ENCODE measurements around the gene NIPAL1.
"Not testable (repeated sequence)": the region's sequence is repeated elsewhere in the genome, so short reads cannot be mapped to it uniquely, and the experiment has no call there.

NIPAL1 gene

GRCh38 chr4:48016141-48017107 is at the start of gene NIPAL1, which contains the start of gene CNGA1:
NIPAL1 (plus strand) TSS chr4:48016772; CDS start chr4:48016840, 68 bp downstream.
CNGA1 (minus strand) TSS chr4:48016681; CDS start chr4:47952689, 63,992 bp downstream.
- DNase-seq, result peak; percentile 65

GRCh38 chr4:47968847-47969246 is 47.7 kb upstream of the NIPAL1 start:
- no peak for DNase-seq

GRCh38 chr4:47972181-47972580 is 44.4 kb upstream of the NIPAL1 start:
- no peak for DNase-seq

GRCh38 chr4:47972721-47973120 is 43.9 kb upstream of the NIPAL1 start:
- no peak for DNase-seq

- DNase-seq, result no peak
Observed at GRCh38 chr4:47974566-47974965, 42.0 kb upstream of the NIPAL1 start.

DNA sequence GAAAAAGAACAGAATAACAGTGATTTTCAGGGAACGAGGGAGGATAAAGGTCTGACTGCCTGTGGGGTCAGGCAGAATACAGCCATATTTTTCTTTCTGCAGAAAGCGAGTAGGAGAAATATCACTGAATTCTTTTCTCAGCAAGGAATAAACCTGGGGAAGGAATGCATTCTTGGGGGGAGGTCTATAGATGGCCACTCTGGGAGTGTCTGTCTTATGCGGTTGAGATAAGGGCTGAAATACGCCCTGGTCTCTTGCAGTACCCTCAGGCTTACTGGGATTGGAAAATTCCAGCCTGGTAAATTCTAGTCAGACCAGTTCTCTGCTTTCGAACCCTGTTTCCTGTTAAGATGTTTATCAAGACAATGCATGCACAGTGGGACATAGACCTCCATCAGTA is 26.4 kb upstream of the NIPAL1 start:
- no peak for DNase-seq

GRCh38 chr4:47992475-47992874 is 24.1 kb upstream of the NIPAL1 start:
- DNase-seq, result not testable (repeated sequence)

- DNase-seq, result no peak
Observed at GRCh38 chr4:47996021-47996420, 20.6 kb upstream of the NIPAL1 start.

DNA sequence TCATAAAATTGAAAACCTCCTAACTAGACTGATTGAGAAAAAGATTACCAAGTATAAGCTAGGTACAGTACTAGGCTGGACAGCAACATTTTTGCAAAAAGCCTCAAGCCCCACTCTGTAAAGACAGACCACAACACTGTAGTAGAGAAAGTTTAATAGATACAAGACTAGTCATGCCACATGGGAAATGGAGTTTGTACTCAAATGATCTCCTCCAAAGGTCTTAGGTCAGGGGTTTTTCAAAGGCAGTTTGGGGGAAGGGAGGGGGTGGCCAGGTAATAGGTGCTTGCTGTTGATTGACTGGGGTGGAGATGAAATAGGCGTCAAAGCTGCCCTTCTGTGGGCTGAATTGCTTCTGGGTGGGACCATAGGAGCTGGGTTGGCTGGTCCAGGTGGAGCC is 14.3 kb upstream of the NIPAL1 start:
- no peak for DNase-seq

GRCh38 chr4:48003568-48003967 is 13.0 kb upstream of the NIPAL1 start:
- DNase-seq, result peak; percentile 40

DNA sequence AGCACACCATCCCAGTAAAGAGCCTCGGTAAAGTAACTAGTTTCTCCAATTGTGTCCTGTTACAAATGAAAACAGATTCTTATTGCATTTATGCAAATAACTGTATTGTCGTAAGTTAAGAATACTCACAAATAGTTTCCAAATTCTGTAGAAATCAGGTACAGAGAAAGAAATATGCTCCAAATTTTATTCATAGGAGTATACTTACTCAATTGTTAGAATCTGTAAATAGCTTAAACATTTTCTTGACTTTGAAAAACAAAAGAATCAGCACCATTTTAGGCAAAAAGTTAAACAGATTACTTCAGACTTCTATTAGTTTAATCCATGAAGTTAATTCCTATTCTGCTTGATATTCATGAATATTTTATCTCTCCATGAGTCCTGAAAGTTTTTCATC is 10.8 kb upstream of the NIPAL1 start:
- no peak for DNase-seq

GRCh38 chr4:48008021-48008596 is 8.5 kb upstream of the NIPAL1 start:
- no peak for DNase-seq

DNA sequence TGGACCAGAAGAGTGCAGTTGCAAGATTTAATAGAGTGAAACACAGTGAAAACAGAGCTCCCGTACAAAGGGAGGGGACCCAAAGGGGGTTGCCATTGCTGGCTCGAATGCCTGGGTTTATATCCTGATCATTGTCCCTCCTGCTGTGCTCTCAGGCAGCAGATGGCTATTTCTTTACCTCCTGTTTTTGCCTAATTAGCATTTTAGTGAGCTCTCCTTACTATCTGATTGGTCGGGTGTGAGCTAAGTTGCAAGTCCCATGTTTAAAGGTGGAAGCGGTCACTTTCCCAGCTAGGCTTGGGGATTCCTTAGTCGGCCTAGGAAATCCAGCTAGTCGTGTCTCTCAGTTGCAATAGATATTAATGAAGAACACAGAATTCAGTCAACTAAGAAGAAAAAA is 5.7 kb upstream of the NIPAL1 start:
- not testable (repeated sequence) for DNase-seq

GRCh38 chr4:48011722-48012121 is 4.8 kb upstream of the NIPAL1 start:
- no peak for DNase-seq

DNA sequence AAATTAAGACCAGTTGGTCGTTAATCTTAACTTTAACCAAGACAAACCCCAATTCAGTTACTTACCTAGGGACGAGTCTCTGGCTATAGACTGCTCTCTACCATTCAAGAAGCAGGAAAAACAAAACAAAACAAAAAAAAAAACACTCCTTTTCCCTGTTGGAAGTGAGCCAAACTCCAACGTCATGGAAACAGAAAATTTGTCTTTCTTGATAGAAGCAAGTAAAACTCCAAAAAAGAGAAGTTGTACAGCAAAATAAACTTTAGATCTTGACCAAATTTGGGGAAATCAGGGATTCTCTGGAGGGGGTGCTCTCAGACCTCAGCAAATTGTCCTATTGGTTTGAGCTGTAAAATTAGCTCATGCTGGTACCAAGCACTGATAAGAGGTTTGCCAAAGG is 3.7 kb upstream of the NIPAL1 start:
- DNase-seq, result no peak

DNA sequence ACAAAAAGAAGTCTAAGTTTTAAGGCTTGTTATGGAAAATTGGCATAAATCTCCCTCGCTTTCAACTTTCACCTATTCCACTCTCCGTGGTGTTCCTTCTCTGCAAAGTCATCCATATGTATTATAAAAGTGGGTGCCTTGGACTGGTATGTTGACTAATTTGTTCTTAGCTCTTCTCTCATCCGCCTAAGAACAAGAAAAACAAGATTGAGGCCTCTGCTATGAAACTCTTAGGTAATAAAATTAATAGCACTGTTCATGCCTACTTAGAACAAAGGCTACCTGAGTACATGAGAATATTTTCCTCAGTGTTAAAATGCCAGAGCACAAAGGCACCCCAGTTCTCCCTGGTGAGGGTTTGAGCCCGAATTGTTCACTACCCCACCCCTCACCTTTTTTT is 1.4 kb upstream of the NIPAL1 start:
- no peak for DNase-seq

DNA sequence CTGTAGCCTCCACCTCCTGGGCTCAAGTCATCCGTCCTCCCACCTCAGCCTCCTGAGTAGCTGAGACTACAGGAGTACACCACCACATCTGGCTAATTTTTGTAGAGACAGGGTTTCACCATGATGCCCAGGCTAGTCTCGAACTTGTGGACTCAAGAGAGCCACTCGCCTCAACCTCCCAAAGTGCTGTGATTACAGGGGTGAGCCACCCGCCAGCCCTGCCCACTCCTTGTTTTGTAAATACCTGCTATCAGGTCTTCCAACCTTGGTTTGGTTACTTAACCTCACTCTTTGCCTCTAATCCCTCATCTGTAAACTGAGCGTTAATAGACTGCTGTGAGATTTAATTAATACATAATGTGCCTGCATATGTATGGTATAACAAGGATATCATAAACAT is 894 bp upstream of the NIPAL1 start:
- DNase-seq, result no peak

GRCh38 chr4:48017108-48017571 is 568 bp downstream of the NIPAL1 start:
- peak; percentile 10 for DNase-seq

- DNase-seq, result no peak
Observed at GRCh38 chr4:48018112-48018511, 1.5 kb downstream of the NIPAL1 start.

DNA sequence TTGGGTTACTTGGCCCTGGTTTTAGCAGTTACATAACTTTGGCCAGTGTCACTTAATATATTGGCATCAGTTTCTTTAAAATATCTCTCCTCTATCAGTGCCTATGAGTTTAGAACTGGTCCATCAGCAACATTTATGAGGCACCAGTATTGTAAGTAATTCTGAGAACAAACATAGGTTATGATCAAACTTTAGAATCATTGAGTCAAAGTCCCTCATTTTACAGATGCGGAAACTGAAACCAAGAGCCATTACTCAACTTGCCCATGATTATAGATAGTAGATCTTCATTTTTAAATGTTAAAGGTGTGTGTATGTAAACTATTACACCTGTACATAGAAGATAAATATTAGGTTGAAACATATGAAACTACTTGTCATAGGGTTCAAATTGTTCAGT is 4.5 kb downstream of the NIPAL1 start:
- no peak for DNase-seq

DNA sequence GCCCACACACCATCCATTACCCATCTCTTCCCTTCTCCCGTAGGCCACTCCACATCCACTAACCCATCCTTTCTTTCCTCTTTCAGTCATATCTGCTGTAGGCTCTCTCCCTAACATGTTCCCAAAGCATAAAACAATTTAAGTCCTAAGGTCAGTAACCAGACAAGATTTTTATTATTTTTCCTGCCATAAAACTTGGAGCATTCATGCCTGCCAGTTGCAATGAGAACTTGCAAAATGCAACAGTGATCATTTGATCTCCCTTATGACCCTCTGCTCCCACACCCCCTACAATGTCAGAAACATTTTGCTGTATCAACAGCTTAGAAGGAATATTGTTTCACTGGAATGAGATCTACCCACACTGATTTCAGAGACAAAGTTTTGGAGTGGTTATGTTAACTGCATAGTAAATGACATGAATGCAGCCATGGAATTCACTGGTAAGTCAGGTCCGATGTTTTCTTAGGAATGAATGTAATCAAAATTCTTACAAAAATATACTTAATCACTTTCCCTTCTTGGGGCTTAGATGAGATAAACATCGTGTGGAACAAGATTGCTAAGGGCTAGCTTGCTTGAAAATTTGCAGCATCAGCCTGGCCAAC is 5.7 kb downstream of the NIPAL1 start:
- no peak for DNase-seq

- no peak for DNase-seq
Observed at GRCh38 chr4:48024522-48024921, 8.0 kb downstream of the NIPAL1 start.

DNA sequence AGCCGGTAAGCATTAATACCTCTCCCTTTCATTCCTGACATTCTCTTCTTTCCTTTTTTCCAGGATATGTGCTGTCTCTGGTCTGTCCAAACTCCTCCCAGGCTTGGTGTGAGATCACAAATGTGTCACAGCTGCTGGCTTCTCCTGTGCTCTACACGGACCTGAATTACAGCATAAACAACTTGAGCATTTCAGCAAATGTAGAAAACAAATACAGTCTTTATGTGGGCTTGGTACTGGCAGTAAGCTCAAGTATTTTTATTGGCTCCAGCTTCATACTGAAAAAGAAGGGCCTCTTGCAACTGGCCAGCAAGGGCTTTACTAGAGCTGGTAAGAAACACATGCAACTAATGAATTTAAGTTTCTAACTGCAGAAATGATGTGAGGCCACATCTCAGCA is 8.4 kb downstream of the NIPAL1 start:
- DNase-seq, result no peak

DNA sequence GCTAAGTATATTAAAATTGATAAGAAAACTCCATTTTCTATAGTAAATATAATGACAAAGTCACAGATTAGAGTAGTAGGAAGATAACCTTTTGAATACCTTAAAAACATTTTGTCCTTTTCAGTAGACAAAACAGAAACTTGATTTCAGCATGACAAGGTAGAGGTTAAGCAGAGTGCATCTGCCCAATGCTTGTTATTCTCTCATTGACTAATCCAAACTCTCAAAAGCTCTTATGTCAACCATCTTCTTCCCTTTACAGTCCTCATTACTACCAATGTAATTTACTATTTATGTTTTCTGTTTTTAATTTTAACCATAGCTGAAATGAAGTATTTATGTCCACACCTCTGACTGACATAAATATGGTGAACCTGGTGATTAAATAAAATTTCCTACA is 11.1 kb downstream of the NIPAL1 start:
- no peak for DNase-seq
